ENCODE results near the gene UBTD2.

The UBTD2 gene

GRCh38 chr5:172163346-172163745, 120.2 kb downstream of the UBTD2 start:
- Histone ChIP-seq H3K4me3 (replicated peaks; ENCODE audit: low read depth, low read length) (no peak overlapping the region), H3K36me3 (ENCODE audit: control insufficient read depth, insufficient read depth, low read length) (peaks cover 19% of the 10 kb centered on the region)
- no peak for DNase-seq (ENCODE audit: extremely low read depth, insufficient read length)

GRCh38 chr5:172162987-172163343, 120.6 kb downstream of the UBTD2 start:
- Histone ChIP-seq H3K36me3 (ENCODE audit: control insufficient read depth, insufficient read depth, low read length) (peaks cover 15% of the 10 kb centered on the region), H3K4me3 (replicated peaks; ENCODE audit: low read depth, low read length) (no peak overlapping the region), H3K27me3 (replicated peaks; ENCODE audit: control insufficient read depth, insufficient read depth, low read length) (no peaks in the 10 kb centered on the region)
- DNase-seq (ENCODE audit: extremely low read depth, insufficient read length) = no peak
- no peak for TF ChIP-seq CTCF (IDR thresholded peaks at IDR 0.05; ENCODE audit: insufficient read depth, low read length, poor library complexity, severe bottlenecking)

More at GRCh38 chr5:172163346-172163745, 120.2 kb downstream of the UBTD2 start:
- no peak for TF ChIP-seq CTCF (IDR thresholded peaks at IDR 0.05; ENCODE audit: insufficient read depth, low read length, poor library complexity, severe bottlenecking)
- H3K27me3 ChIP-seq (replicated peaks; ENCODE audit: control insufficient read depth, insufficient read depth, low read length) = no peaks in the 10 kb centered on the region

- Histone ChIP-seq H3K36me3 (ENCODE audit: control insufficient read depth, insufficient read depth, low read length) (peaks cover 15% of the 10 kb centered on the region), H3K4me3 (replicated peaks; ENCODE audit: low read depth, low read length) (no peak overlapping the region), H3K27me3 (replicated peaks; ENCODE audit: control insufficient read depth, insufficient read depth, low read length) (no peaks in the 10 kb centered on the region)
- no peak for DNase-seq (ENCODE audit: extremely low read depth, insufficient read length)
- TF ChIP-seq CTCF (IDR thresholded peaks at IDR 0.05; ENCODE audit: insufficient read depth, low read length, poor library complexity, severe bottlenecking) = no peak
Measured at GRCh38 chr5:172162323-172162986, 121.1 kb downstream of the UBTD2 start.

- no peak for TF ChIP-seq CTCF (IDR thresholded peaks at IDR 0.05; ENCODE audit: insufficient read depth, low read length, poor library complexity, severe bottlenecking)
- Histone ChIP-seq H3K27me3 (replicated peaks; ENCODE audit: control insufficient read depth, insufficient read depth, low read length) (no peaks in the 10 kb centered on the region), H3K36me3 (ENCODE audit: control insufficient read depth, insufficient read depth, low read length) (peaks cover 22% of the 10 kb centered on the region), H3K4me3 (replicated peaks; ENCODE audit: low read depth, low read length) (no peak overlapping the region)
- no peak for DNase-seq (ENCODE audit: extremely low read depth, insufficient read length)
Measured at GRCh38 chr5:172160506-172160905, 123.1 kb downstream of the UBTD2 start.
